NCI-H1105 treated with DMSO at 0.1 percent for 48 hours (cell line): ENCODE results near the gene OMP.

ENCODE experiments used
- DNase-seq: peaks from one replicate; lab custom pipeline; 2025; lab: John Stamatoyannopoulos, UW

Gene OMP

DNA sequence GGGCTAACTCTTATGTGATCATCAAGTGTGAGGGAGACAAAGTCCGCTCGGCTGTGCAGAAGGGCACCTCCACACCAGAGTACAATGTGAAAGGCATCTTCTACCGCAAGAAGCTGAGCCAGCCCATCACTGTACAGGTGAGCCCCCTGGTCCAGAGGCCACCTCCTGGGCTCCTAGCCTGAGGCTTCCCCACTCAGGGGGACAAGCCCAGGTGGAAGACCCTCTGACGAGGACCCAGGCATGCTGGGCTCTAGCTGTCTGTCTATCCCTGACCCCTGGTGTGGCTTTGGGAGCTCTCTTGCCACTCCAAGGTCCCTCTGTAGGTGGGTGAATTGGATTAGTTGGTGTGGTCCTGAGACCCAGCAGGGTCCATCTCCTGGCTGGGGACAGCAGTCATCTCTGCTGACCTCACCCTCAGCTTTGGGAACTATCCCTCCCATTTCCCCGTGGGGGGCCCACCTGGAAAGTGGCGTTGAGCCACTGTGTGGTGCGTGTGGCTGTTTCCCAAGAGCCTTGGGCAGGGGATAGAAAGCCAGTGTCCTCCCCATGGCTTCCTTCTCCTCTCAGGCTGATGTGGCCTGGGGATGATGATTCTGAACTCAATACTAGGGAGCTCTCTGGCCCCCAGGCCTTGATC lies 20.1 kb downstream of the OMP start:
- DNase-seq, result no peak

DNA sequence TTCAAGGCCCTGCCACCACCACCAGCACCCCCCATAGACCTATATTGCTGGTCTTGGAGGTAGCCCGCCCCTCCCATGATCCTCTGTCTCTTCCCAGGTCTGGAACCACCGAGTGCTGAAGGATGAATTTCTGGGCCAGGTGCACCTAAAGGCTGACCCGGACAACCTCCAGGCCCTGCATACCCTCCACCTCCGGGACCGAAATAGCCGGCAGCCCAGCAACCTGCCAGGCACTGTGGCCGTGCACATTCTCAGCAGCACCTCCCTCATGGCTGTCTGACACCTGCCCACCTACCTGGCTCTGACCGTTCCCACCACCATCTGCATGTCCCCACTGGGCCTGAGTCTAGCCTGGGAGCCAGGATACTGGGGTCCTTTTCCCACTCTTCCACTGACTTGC lies 21.0 kb downstream of the OMP start:
- no peak for DNase-seq

DNA sequence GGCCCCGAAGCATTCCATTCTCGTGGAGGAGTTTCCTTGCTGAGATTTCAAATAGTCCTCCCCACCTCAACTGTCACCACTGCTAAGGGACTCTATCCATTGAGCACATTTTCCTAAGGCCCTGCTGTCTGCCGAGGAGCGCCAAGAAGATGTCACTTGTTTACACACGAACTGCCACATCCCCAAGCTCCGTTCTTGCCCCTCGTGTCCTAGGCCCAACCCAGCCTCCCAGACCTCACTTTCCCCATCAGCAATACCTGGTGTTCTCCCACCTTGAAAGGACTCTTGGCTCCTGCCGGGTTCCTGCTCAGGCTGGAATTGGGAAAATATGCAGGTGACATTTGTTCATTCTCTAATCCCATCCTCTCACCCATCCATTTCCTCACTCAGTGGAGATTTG lies 21.4 kb downstream of the OMP start:
- DNase-seq, result no peak

DNA sequence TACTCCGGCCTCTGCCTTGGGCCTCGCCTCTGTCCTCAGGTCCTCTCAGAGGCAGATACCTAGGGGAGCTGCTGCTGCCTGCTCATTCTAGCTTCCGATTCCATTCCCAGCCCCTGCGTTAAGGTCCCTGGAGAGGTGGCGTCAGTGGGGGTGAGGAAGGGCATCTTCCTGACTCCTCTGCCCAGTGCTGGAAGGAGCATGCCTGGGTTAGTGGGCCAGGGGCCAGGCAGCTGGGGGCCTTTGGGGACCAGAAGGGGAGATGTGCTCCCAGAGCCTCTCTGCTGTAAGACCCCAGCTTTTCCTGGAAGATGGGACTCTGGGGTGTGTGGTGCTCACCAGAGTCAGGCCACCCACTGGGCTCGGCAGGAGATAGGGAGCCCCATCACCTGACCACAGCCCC lies 21.8 kb downstream of the OMP start:
- no peak for DNase-seq

DNA sequence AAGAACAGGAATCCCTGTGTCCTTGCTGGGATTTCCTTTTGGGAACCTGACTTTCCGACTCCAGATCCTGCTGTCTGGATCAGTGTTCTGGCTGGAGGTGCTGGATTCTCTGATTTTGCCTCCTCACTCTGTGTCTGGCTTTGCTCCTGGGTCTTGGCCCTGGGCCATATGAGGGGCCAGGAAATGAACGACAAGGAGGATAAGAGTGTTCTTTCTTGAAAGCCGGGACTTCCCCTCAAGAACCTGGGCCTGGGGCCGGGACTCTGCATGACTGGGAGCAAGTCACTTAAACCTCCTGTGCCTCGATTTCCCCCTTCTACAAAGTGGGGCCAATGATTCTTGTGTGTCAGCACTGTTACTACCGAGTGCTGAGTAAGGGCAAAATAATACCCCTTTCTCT lies 22.6 kb downstream of the OMP start:
- no peak for DNase-seq

DNA sequence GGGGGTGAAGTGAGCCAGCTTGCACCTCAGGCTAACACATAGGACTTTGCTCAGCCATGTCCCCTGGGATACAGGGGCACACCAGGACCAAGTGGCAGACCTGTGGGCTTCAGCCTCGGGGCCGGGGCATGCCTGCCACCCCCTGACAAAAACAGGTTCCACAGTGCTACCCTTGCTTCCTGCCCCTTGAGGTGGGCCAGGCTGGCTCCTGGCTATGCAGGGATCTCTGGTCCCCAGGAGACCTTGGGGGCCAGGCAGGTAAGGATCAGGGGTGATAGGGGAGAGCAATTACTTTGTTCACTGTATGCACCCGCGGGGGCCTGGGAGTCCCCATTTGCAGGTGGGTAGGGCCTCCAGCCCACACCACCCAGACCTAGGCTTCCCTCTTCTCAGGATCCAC lies 23.1 kb downstream of the OMP start:
- DNase-seq, result no peak

DNA sequence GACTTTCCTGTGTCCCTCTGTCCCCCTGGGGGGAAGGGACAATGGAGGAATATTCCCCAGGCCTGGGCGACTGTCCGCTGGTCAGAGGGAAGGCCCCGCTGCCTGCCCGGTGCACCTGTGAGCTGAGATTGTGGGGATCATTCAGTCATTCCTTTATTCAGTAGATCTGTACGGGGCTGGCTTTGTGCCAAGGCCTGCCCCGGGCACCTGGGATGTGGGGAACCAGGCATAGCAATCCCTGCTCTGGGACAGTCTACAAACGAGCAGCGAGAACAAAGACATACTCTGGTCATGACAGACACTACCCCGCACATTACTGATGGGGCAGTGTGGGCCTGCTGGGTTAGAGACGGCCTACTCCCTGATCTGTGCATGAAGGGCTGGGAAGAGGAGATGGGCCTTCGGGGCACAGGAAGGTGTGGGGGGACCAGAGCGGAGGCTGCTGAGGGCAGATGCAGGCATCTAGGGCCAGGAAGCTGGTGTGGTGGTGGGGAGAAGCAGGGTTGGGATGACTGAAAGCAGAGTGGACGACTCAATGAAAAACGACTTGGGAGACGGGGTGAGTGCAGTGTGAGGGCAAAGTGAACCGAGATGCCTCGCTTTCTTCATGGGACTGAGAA lies 23.6 kb downstream of the OMP start:
- DNase-seq, result no peak

DNA sequence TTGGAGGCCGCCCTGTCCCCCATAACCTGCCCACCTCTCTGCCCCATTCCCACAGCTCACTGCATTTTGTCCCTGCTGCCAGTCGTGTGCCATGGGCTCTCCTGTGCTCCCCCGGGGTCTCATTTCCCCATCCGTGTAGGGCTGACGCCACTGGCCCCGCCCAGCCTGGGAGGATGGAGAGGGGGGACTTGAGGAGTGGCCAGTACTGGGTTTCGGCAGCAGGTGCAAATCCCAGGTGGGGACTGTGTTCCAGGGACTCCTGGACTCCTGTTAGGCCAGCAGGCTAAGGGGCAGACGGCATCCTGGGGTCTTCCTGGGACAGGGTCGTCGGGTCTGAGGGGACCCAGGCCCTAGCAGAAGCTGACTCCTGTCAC lies 24.2 kb downstream of the OMP start:
- DNase-seq, result peak; percentile 32

DNA sequence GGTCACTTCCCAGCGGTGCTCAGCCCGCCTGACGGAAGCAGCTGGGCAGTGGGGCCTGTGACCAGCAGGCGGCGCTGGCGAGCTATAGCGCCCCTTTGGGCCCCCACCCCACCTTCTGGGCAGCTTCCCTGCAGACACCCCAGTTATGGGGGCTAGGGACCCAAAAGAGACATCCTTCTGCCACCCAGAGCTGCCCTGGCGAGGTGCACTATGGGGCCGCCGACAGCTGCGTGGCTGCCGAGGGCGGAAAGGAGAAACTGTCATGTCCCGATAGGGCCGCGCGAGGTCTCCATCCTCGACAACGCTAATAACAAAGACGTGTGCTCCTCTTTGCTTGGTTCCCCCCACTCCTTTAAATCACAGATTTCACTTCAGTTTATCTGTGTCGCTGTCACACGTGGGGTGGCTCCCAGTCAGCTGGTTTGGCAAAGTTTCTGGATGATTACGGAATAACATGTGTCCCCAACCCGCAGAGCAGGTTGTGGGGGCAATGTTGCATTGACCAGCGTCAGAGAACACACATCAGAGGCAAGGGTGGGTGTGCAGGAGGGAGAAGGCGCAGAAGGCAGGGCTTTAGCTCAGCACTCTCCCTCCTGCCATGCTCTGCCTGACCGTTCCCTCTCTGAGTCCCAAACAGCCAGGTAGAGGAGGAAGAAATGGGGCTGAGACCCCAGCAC lies 24.7 kb downstream of the OMP start:
- DNase-seq, result peak; percentile 47

DNA sequence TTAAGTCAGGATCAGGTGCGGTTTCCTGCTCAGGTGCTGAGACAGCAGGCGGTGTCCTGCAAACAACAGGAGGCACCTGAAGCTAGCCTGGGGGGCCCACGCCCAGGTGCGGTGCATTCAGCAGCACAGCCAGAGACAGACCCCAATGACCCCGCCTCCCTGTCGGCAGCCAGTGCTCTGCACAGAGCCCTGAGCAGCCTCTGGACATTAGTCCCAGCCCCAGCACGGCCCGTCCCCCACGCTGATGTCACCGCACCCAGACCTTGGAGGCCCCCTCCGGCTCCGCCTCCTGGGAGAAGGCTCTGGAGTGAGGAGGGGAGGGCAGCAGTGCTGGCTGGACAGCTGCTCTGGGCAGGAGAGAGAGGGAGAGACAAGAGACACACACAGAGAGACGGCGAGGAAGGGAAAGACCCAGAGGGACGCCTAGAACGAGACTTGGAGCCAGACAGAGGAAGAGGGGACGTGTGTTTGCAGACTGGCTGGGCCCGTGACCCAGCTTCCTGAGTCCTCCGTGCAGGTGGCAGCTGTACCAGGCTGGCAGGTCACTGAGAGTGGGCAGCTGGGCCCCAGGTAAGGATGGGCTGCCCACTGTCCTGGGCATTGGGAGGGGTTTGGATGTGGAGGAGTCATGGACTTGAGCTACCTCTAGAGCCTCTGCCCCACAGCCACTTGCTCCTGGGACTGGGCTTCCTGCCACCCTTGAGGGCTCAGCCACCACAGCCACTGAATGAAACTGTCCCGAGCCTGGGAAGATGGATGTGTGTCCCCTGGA lies 25.5 kb downstream of the OMP start, which contains the start of gene MYO7A:
TSS of gene MYO7A (plus strand) at position 327 of the 772 bp plus-strand sequence. CDS start 2,389 bp downstream, outside the sequence.
- DNase-seq, result no peak

DNA sequence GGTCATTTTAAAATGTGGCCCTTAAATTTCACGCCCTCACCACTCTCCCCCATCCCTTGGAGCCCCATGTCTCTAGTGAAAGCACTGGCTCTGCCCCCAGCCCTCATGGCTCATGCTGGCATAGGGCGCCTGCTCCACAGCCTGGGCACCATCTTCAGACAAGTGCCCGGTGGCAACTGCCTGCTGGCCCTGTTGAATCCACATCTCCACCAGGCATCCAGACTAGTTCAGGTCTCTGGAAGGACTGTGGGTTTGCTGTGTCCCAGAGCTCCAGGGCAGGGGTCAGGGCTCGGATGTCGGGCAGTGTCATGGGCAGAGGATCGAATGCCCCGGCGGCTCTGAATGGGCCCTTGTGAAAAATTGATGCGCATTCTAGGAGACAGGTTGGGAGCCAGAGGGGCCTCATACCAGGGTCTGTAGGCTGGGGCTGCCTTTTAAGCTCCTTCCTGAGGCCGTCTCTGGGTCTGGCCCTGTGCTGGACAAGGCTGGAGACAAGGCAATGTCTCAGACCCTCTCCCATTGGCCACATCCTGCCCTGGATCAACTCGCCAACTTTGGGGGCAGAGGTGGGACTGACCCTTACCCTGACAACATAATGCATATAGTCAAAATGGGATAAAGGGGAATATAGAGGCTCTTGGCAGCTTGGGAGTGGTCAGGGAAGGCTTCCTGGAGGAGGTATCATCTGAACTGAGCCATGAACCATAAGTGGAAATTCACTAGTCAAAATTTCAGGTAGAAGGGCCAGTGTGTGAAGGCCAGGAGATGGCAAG lies 26.6 kb downstream of the OMP start:
- DNase-seq, result no peak

DNA sequence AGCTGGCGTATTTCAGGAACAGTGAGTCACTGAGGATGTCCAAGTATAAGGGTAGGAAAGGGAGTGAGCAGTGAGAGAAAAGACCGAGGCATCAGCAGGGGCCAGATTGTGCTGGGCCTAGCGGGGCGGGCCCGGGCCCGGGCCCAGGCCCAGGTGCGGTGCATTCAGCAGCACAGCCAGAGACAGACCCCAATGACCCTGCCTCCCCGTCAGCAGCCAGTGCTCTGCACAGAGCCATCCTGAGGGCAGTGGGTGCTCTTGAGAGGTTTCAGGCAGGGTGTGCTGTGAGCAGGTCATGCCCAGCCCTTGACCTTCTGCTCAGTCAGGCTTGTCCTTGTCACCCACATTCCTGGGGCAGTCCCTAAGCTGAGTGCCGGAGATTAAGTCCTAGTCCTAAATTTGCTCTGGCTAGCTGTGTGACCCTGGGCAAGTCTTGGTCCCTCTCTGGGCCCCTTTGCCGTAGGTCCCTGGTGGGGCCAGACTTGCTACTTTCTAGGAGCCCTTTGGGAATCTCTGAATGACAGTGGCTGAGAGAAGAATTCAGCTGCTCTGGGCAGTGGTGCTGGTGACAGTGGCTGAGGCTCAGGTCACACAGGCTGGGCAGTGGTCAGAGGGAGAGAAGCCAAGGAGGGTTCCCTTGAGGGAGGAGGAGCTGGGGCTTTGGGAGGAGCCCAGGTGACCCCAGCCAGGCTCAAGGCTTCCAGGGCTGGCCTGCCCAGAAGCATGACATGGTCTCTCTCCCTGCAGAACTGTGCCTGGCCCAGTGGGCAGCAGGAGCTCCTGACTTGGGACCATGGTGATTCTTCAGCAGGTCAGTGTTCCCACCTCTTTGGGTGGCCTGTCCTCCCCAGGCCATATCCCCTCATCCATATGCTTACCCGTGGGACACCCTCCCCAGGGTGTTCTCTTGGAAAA lies 27.5 kb downstream of the OMP start:
- no peak for DNase-seq

DNA sequence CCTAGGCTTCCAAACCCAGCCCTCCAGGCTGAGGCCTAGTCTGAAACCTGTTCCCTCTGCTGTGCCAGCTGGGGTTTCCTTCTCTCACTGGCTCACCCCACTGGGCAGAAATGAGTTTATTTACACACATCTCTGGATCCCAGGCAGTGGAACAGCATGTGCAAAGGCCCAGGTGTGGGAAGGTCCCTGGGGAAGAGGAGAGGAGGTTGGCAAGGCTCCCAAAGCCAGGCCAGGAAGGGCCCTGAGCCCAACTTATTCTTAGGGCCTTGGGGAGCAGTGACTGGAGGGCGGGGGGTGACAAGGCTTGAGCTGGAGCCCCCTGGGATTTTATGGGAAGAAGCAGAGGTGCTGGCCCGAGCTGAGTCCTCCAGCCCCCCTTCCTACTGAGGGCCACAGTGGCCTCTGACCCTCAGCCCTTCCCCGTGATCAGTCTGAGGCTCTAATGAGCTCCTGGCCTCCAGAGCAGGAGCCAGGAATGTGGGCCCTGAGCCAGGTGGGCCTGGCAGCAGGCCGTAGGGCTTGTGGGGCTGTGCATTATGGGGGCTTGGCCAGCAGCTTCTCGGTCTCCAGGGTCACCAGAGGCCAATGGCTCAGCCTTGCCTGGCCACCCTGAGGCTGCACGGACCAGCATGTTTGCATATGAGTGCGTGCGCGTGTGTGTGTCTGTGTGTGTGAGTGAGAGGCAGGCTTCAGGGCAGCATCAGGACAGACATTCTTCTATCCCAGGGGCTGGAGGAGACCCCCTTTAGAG lies 28.3 kb downstream of the OMP start:
- no peak for DNase-seq

DNA sequence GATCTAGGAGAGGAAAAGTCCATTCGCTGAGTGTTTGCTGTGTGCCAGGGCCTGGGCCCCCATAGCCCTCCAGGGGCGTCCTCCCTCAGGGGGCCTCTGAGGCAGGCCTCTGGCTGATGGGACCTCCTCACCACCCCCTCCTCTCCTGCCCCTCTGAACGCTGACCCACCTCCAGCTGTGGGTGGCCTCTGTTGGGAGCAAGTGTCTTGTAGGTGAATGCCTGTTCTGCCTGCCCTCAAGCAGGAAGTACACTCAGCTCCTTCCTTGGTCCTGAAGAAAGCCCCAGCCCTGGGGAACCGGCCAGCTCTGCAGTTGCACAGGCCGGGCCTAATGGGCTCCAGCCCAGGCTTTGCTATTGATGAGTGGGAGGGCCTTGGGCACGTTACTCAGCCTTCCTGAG lies 28.9 kb downstream of the OMP start:
- DNase-seq, result no peak

DNA sequence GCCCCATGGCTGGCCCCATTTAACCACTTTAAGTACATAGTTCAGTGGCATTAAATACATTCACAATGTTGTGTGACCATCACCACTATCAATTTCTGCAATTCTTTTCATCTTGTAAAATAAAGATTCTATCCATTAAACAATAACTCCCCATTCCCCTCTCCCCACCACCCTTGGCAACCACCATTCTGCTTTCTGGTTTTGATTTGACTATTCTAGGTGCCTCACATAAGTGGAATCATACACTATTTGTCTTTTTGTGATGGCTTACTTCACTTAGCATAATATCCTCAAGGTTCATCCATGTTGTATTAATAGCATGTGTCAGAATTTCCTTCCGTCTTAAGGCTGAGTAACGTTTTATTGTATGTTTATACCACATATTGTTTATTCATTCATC lies 32.4 kb downstream of the OMP start:
- DNase-seq, result no peak

DNA sequence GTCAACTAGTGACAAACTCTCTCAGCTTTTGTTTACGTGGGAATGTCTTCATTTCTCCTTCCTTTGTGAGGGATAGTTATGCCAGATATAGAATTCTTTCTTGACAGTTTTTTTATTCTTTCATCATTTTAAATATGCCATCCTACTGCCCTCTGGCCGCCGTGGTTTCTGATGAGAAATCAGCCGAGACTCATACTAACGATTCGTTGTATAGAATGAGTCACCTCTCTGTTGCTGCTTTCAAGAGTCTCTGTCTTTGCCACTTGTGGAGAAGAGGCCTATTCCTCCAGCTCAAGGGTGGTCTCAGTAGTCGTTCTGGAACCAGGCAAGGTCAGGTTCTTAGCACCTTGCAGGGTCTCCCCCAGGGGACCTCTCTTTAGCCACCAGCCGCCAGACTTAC lies 33.4 kb downstream of the OMP start:
- DNase-seq, result no peak

DNA sequence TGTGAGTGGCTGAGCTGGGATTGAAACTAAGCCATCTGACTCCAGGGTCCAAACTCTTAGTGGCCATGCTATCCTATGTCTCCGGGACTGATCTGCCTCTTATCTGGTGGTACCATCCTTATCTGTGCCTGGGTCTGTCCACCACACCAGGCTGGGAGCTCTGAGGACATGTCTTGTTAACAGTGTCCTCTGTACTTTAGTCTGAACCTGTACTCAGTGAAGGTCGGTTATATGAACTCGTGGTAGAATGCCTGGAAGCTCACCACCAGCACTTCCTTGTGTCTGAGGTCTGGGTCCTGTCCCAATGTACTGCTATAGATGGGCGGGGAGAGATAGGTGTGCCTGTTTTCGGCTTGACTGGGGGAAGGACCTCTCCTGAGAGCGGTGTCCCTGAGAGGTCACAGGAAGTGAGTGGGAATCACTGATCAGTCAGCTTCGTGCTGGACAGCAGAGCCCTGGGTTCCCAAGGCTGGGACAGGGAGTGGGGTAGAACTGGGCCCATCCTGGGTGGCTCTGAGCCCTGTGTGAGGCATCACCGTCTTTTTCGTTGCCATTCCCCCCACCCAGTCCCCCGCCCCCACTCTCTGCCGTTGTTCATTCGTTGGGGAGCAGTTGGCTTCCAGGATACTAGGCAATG lies 34.3 kb downstream of the OMP start:
- no peak for DNase-seq

DNA sequence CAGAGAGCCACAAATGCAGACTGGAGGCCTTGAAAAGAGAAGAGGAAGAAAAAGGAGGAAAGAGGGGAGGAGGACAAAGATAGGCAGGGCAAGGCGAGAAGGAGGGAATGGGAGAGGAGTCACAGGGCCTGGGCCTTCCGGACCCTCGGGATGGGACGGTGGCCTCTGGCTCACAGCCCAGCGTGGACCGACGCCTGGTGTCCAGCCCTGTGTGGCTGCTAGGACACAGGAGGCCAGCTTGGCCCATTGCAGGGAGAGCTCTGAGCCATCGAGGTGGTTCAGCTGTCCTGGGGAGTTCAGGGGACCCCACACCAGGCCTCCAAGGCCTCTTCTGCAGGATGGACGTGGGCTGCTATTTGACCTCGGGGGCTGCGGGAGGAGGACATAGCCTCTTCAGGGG lies 34.8 kb downstream of the OMP start:
- DNase-seq, result no peak

DNA sequence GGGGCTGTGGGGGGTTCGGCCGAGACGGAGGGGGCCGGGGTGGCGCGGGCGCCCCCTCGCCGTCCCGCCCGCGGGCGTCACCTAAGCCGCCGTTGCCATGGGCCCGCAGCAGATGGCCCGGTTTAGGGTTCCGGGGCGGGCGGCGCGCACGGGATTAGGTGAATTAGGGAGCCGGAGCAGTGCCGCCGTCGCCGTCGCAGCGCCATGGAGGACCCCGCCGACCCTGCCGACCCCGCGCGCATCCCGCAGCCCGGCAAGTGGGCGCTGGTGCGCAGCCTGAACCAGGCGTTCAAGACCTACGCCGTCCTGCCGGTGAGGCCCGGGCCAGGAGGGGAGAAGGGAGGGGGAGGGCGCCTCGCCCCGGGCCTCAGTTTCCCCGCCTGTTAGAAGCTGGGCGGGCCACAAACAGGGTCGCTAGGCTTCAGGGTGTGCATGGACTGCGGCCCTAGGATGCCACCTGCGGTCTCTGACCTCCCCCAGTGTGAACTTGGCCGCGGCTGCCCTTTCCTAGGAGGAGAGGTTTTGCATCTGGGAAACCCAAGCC lies 35.5 kb downstream of the OMP start:
- no peak for DNase-seq
